ENCODE measurements around the gene SFTPA2.
"Not testable (repeated sequence)": the region's sequence is repeated elsewhere in the genome, so short reads cannot be mapped to it uniquely, and the experiment has no call there.

The SFTPA2 gene

GRCh38 chr10:79509934-79510508, 50.2 kb downstream of the SFTPA2 start:
- not testable (repeated sequence) for DNase-seq

GRCh38 chr10:79509306-79509933, 50.8 kb downstream of the SFTPA2 start:
- DNase-seq: not testable (repeated sequence)

GRCh38 chr10:79508245-79508644, 52.0 kb downstream of the SFTPA2 start:
- not testable (repeated sequence) for DNase-seq

GRCh38 chr10:79507440-79508167, 52.6 kb downstream of the SFTPA2 start:
- DNase-seq: peak in 1 of 2 experiments; percentile 45

Measured in NCI-H524 (cell line).